ENCODE data around the gene HORMAD2. TPM values are rescaled to one million over a fixed set of nuclear protein-coding genes. Genes with fewer than 3 reads are reported as not detected.

Gene HORMAD2
- total RNA-seq, 5 donors from 2014 or later (not counting 1 experiment from before 2014, with no cell fraction given): not detected

- DNase-seq: no peak
- H3K27ac Mint-ChIP-seq: peak overlapping the region; percentile 83 to 84
- no peaks in the 10 kb centered on the region for H3K36me3 Mint-ChIP-seq
- Histone ChIP-seq H3K4me1 (ENCODE audit: control insufficient read depth in 1 of 2, extremely low read depth in 1 of 2, insufficient read depth in 2 of 2, low read length in 2 of 2) (peaks cover 6 to 18% of the 10 kb centered on the region in 2 experiments), H3K9me3 (no peaks in the 10 kb centered on the region), H3K4me3 (ENCODE audit: control insufficient read depth in 1 of 2, extremely low read depth in 1 of 2, low read length in 1 of 2) (no peak overlapping the region), H3K36me3 (ENCODE audit: control insufficient read depth in 2 of 2, extremely low read depth in 1 of 2, insufficient read depth in 1 of 2, low read length in 1 of 2) (no peaks in the 10 kb centered on the region), H3K27ac (ENCODE audit: low read length) (peak overlapping the region; percentile 28), H3K27me3 (replicated peaks in 1 of 2; ENCODE audit: control insufficient read depth in 2 of 2, extremely low read depth in 1 of 2, insufficient read depth in 2 of 2, low read length in 1 of 2) (no peaks in the 10 kb centered on the region)
- ChIA-PET CTCF (interaction anchor here in 1 of 2 donors (0.6 to 1.1 kb wide), 2 partner anchors 12 to 18 kb away, joined by 3 to 4 read pairs; no protein-coding TSS in a partner anchor), POLR2A (interaction anchor here (0.6 to 0.7 kb wide), 2 partner anchors 17 to 1862 kb away, joined by 3 to 6 read pairs; no protein-coding TSS in a partner anchor)
- WGBS (ENCODE audit: insufficient coverage): 93% methylated on average over 2 of the region's 5 CpGs
- no peak for ATAC-seq (replicated peaks in 1 of 4)
- peaks cover 42 to 61% (median 43%) of the 10 kb centered on the region in 3 donors for H3K4me1 Mint-ChIP-seq
- H3K9me3 Mint-ChIP-seq: no peaks in the 10 kb centered on the region
- no peak overlapping the region for H3K4me3 Mint-ChIP-seq
- H3K27me3 Mint-ChIP-seq: no peaks in the 10 kb centered on the region
Measured at GRCh38 chr22:30195245-30196140, 115.2 kb downstream of the HORMAD2 start.

- CTCF ChIA-PET: interaction anchor here in 1 of 2 donors (1.1 kb wide), 1 partner anchor 12 kb away, joined by 3 read pairs; no protein-coding TSS in a partner anchor
- Mint-ChIP-seq H3K4me1 (peaks cover 35 to 53% (median 38%) of the 10 kb centered on the region in 3 donors), H3K27ac (peak overlapping the region; percentile 83 to 84), H3K9me3 (no peaks in the 10 kb centered on the region), H3K4me3 (peak overlapping the region; percentile 22 to 55 (median 35)), H3K36me3 (no peaks in the 10 kb centered on the region), H3K27me3 (no peaks in the 10 kb centered on the region)
- POLR2A ChIA-PET: no interaction called here
- WGBS (ENCODE audit: insufficient coverage): 33% methylated on average over 7 of the region's 11 CpGs
- Histone ChIP-seq H3K4me1 (ENCODE audit: control insufficient read depth in 1 of 2, extremely low read depth in 1 of 2, insufficient read depth in 2 of 2, low read length in 2 of 2) (peaks cover 6 to 18% of the 10 kb centered on the region in 2 experiments), H3K9me3 (no peaks in the 10 kb centered on the region), H3K27me3 (replicated peaks in 1 of 2; ENCODE audit: control insufficient read depth in 2 of 2, extremely low read depth in 1 of 2, insufficient read depth in 2 of 2, low read length in 1 of 2) (no peaks in the 10 kb centered on the region), H3K27ac (ENCODE audit: low read length) (peak overlapping the region; percentile 43), H3K36me3 (ENCODE audit: control insufficient read depth in 2 of 2, extremely low read depth in 1 of 2, insufficient read depth in 1 of 2, low read length in 1 of 2) (no peaks in the 10 kb centered on the region), H3K4me3 (ENCODE audit: control insufficient read depth in 1 of 2, extremely low read depth in 1 of 2, low read length in 1 of 2) (no peak overlapping the region)
- ATAC-seq (replicated peaks in 1 of 4) (peak; percentile 40 to 79 (median 69)), DNase-seq (peak in 29 of 35 experiments; percentile 6 to 83 (median 36))
Measured at GRCh38 chr22:30196141-30196879, 116.0 kb downstream of the HORMAD2 start.

GRCh38 chr22:30196880-30197336 is 116.6 kb downstream of the HORMAD2 start:
- no peaks in the 10 kb centered on the region for H3K9me3 Mint-ChIP-seq
- Histone ChIP-seq H3K36me3 (ENCODE audit: control insufficient read depth in 2 of 2, extremely low read depth in 1 of 2, insufficient read depth in 1 of 2, low read length in 1 of 2) (no peaks in the 10 kb centered on the region), H3K27ac (ENCODE audit: low read length) (peak overlapping the region; percentile 43), H3K9me3 (no peaks in the 10 kb centered on the region), H3K27me3 (replicated peaks in 1 of 2; ENCODE audit: control insufficient read depth in 2 of 2, extremely low read depth in 1 of 2, insufficient read depth in 2 of 2, low read length in 1 of 2) (no peaks in the 10 kb centered on the region), H3K4me1 (ENCODE audit: control insufficient read depth in 1 of 2, extremely low read depth in 1 of 2, insufficient read depth in 2 of 2, low read length in 2 of 2) (peaks cover 6 to 18% of the 10 kb centered on the region in 2 experiments), H3K4me3 (ENCODE audit: control insufficient read depth in 1 of 2, extremely low read depth in 1 of 2, low read length in 1 of 2) (no peak overlapping the region)
- peaks cover 34 to 50% (median 34%) of the 10 kb centered on the region in 3 donors for H3K4me1 Mint-ChIP-seq
- H3K4me3 Mint-ChIP-seq: peak overlapping the region in 2 of 3 donors; percentile 22 to 35
- no peaks in the 10 kb centered on the region for H3K36me3 Mint-ChIP-seq
- no CpG with 5 or more reads among the region's 2 CpGs for WGBS (ENCODE audit: insufficient coverage)
- H3K27ac Mint-ChIP-seq: peak overlapping the region; percentile 83 to 84
- no peaks in the 10 kb centered on the region for H3K27me3 Mint-ChIP-seq
- DNase-seq (no peak), ATAC-seq (replicated peaks in 1 of 4) (peak in 2 of 4 experiments; percentile 51 to 62)
- POLR2A ChIA-PET: no interaction called here
- CTCF ChIA-PET: interaction anchor here in 1 of 2 donors (1.1 kb wide), 1 partner anchor 13 kb away, joined by 3 read pairs; no protein-coding TSS in a partner anchor

- H3K9me3 ChIP-seq: no peaks in the 10 kb centered on the region
- Mint-ChIP-seq H3K9me3 (no peaks in the 10 kb centered on the region), H3K27me3 (no peaks in the 10 kb centered on the region), H3K27ac (peak overlapping the region; percentile 83 to 84), H3K4me1 (peaks cover 29 to 45% (median 29%) of the 10 kb centered on the region in 3 donors), H3K36me3 (no peaks in the 10 kb centered on the region), H3K4me3 (no peak overlapping the region)
- no peak overlapping the region for H3K4me3 ChIP-seq (ENCODE audit: control insufficient read depth in 1 of 2, extremely low read depth in 1 of 2, low read length in 1 of 2)
- H3K27ac ChIP-seq (ENCODE audit: low read length): peak overlapping the region; percentile 43
- DNase-seq (no peak), ATAC-seq (replicated peaks in 1 of 4) (no peak)
- no peaks in the 10 kb centered on the region for H3K36me3 ChIP-seq (ENCODE audit: control insufficient read depth in 2 of 2, extremely low read depth in 1 of 2, insufficient read depth in 1 of 2, low read length in 1 of 2)
- CTCF ChIA-PET: no interaction called here
- POLR2A ChIA-PET: no interaction called here
- no peaks in the 10 kb centered on the region for H3K27me3 ChIP-seq (replicated peaks in 1 of 2; ENCODE audit: control insufficient read depth in 2 of 2, extremely low read depth in 1 of 2, insufficient read depth in 2 of 2, low read length in 1 of 2)
- H3K4me1 ChIP-seq (ENCODE audit: control insufficient read depth in 1 of 2, extremely low read depth in 1 of 2, insufficient read depth in 2 of 2, low read length in 2 of 2): peaks cover 6 to 15% of the 10 kb centered on the region in 2 experiments
Measured at GRCh38 chr22:30197389-30197788, 117.1 kb downstream of the HORMAD2 start.

- ATAC-seq (replicated peaks in 1 of 4) (no peak), DNase-seq (no peak)
- Histone ChIP-seq H3K4me3 (ENCODE audit: control insufficient read depth in 1 of 2, extremely low read depth in 1 of 2, low read length in 1 of 2) (no peak overlapping the region), H3K9me3 (no peaks in the 10 kb centered on the region), H3K27me3 (replicated peaks in 1 of 2; ENCODE audit: control insufficient read depth in 2 of 2, extremely low read depth in 1 of 2, insufficient read depth in 2 of 2, low read length in 1 of 2) (no peaks in the 10 kb centered on the region), H3K36me3 (ENCODE audit: control insufficient read depth in 2 of 2, extremely low read depth in 1 of 2, insufficient read depth in 1 of 2, low read length in 1 of 2) (no peaks in the 10 kb centered on the region), H3K27ac (ENCODE audit: low read length) (no peak overlapping the region), H3K4me1 (ENCODE audit: control insufficient read depth in 1 of 2, extremely low read depth in 1 of 2, insufficient read depth in 2 of 2, low read length in 2 of 2) (peaks cover 6 to 15% of the 10 kb centered on the region in 2 experiments)
- CTCF ChIA-PET: interaction anchor here in 1 of 2 donors (0.6 kb wide), 1 partner anchor 1148 kb away, joined by 3 read pairs; the partner anchor contains the start of gene PATZ1
- H3K27me3 Mint-ChIP-seq: no peaks in the 10 kb centered on the region
- H3K9me3 Mint-ChIP-seq: no peaks in the 10 kb centered on the region
- 100% methylated on average over 2 of the region's 5 CpGs for WGBS (ENCODE audit: insufficient coverage)
- H3K36me3 Mint-ChIP-seq: no peaks in the 10 kb centered on the region
- H3K27ac Mint-ChIP-seq: peak overlapping the region in 1 of 2 donors; percentile 21
- H3K4me3 Mint-ChIP-seq: no peak overlapping the region
- H3K4me1 Mint-ChIP-seq: peaks cover 21 to 36% (median 23%) of the 10 kb centered on the region in 3 donors
- POLR2A ChIA-PET: no interaction called here
Measured at GRCh38 chr22:30198152-30198825, 118.0 kb downstream of the HORMAD2 start.

Measured in T-cell (primary cell).